Body of pancreas (tissue), 4 donors: Measurements from ENCODE around the gene PTPRD. TPM values are rescaled to one million over a fixed set of nuclear protein-coding genes. Genes with fewer than 3 reads are reported as not detected.

Experiments
- ATAC-seq: fragments of 150-250 bp; one replicate; pipeline ENCODE4 v1.9.1; 2016
- DNase-seq, 4 donors: peaks; one replicate each; pipeline ENCODE4 v3.0.0-alpha.2; 2019
- H3K27ac ChIP-seq, 4 donors: fragments of 200-600 bp; sonication (generic); 1 replicate in 3 of 4; 2 replicates in 1 of 4; pipeline versions ENCODE4 v1.5.1 to v1.6.1; 2016 to 2019; ENCODE audit warnings: mild to moderate bottlenecking in 1 of 4, mixed read lengths in 1 of 4, moderate library complexity in 1 of 4
- H3K27me3 ChIP-seq, 2 donors: fragments of 200-600 bp; sonication (generic); one replicate each; pipeline ENCODE4 v1.6.0; 2016; ENCODE audit warnings: mild to moderate bottlenecking in 1 of 2
- H3K36me3 ChIP-seq, 2 donors: fragments of 200-600 bp; sonication (generic); replicated peaks in 1 of 2; 2 replicates each; pipeline ENCODE4 v1.5.1; 2016; ENCODE audit warnings: low read depth in 2 of 2; ENCODE audit not compliant: insufficient read depth in 1 of 2
- H3K4me1 ChIP-seq: fragments of 200-600 bp; sonication (generic); one replicate; pipeline ENCODE4 v1.6.0; 2016
- H3K4me3 ChIP-seq, 2 donors: fragments of 200-600 bp; sonication (generic); 1 replicate in 1 of 2; 2 replicates in 1 of 2; pipeline ENCODE4 v1.5.1; 2016 to 2019
- H3K9me3 ChIP-seq, 3 donors: fragments of 200-600 bp; sonication (generic); 1 replicate in 2 of 3; 2 replicates in 1 of 3; pipeline ENCODE4 v1.5.1; 2016
- CTCF ChIP-seq, 7 experiments: fragments of 450-650 bp in 4 of 7; fragments of 200-600 bp in 3 of 7; sonication (generic) in 3 of 7; IDR thresholded peaks; one replicate each; pipeline ENCODE4 v1.5.1; 2016 to 2019; ENCODE audit warnings: antibody characterized with exemption in 7 of 7
- POLR2A ChIP-seq, 3 donors: fragments of 450-650 bp; IDR thresholded peaks; one replicate each; pipeline ENCODE4 v1.6.1; 2016; ENCODE audit warnings: antibody characterized with exemption in 3 of 3, mild to moderate bottlenecking in 2 of 3
- WGBS, 2 donors: methylation state at CpG; one replicate each; pipeline ENCODE4 v1.1.5; 2017; 5-methylcytosine and 5-hydroxymethylcytosine counted together
- intact Hi-C: fragments of 100-400 bp; cut with DNase I; formaldehyde crosslinking; loops from one replicate; pipeline ENCODE4 v1.15.1; 2023
- total RNA-seq, 2 donors: library from RNA; depleted of rRNA; stranded (reverse); fragments of >200 nt; gene quantifications; one replicate each; pipeline ENCODE4 v1.1.0, GENCODE V29; 2016

PTPRD gene
- total RNA-seq, 2 donors from 2014 or later = 4.3 to 4.9 TPM

DNA sequence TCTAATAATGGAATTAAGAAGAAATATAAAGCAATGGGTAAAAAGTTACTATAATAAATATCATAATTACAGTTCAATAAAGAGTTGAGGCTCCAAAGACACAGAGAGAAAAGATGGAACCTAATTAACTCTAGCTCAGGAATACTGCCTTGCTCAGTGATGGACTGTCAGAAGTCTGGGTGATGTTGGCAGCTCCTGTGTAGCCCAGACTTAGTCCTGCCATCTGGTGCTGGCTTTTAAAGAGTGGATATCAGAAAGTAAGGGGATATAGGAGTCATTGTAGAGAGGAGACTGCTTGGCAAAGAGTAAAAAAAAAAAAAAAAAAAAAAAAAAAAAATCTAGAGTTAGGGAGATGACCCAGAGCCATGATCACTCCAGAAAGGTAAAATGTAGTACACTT, 2261.4 kb downstream of the PTPRD start:
- DNase-seq (no peak), ATAC-seq (no peak)
- no peaks in the 10 kb centered on the region for H3K27me3 ChIP-seq
- H3K27ac ChIP-seq = no peak overlapping the region
- H3K4me3 ChIP-seq = no peak overlapping the region
- TF ChIP-seq POLR2A (IDR thresholded peaks at IDR 0.05) = no peak
- TF ChIP-seq CTCF (IDR thresholded peaks at IDR 0.05) = no peak
- no peaks in the 10 kb centered on the region for H3K4me1 ChIP-seq
- no peaks in the 10 kb centered on the region for H3K9me3 ChIP-seq
- no peaks in the 10 kb centered on the region for H3K36me3 ChIP-seq
- intact Hi-C loops = no loop called here

GRCh38 chr9:8349901-8350300, 2262.9 kb downstream of the PTPRD start:
- Histone ChIP-seq H3K27me3 (no peaks in the 10 kb centered on the region), H3K4me1 (no peaks in the 10 kb centered on the region), H3K9me3 (no peaks in the 10 kb centered on the region), H3K4me3 (no peak overlapping the region), H3K36me3 (no peaks in the 10 kb centered on the region), H3K27ac (no peak overlapping the region)
- DNase-seq (no peak), ATAC-seq (no peak)
- intact Hi-C loops = no loop called here
- 44 to 60% methylated on average over 4 of the region's 4 CpGs for WGBS, 2 donors
- no peak for TF ChIP-seq POLR2A (IDR thresholded peaks at IDR 0.05)

DNA sequence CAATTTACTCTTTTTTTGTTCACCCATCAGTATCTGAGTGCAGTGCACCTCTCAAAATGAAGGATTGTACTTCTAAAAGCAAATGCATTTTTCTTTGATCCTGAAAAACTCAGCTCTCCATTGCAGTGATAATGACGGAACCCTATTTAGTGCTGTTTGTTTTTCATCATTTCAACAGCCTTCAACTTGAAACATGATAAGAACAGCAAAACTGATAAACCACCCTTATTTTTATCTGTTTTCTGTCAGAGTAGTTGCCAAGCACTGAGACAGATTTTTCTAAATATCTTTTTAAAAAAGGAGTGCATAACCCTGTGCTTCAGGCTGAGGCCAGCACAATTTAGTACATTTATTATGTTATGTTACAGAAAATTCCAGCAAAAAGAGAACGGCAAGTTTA, 2263.4 kb downstream of the PTPRD start:
- Histone ChIP-seq H3K4me1 (no peaks in the 10 kb centered on the region), H3K4me3 (no peak overlapping the region), H3K36me3 (no peaks in the 10 kb centered on the region), H3K27ac (no peak overlapping the region), H3K9me3 (no peaks in the 10 kb centered on the region), H3K27me3 (no peaks in the 10 kb centered on the region)
- no peak for DNase-seq
- 18 to 34% methylated on average over 2 of the region's 2 CpGs for WGBS, 2 donors
- intact Hi-C loops = no loop called here
- no peak for ATAC-seq
- no peak for TF ChIP-seq CTCF (IDR thresholded peaks at IDR 0.05)
- TF ChIP-seq POLR2A (IDR thresholded peaks at IDR 0.05) = no peak

GRCh38 chr9:8348756-8349155, 2264.0 kb downstream of the PTPRD start:
- H3K4me1 ChIP-seq = no peaks in the 10 kb centered on the region
- no peak overlapping the region for H3K27ac ChIP-seq
- no peak for ATAC-seq
- H3K36me3 ChIP-seq = no peaks in the 10 kb centered on the region
- TF ChIP-seq POLR2A (IDR thresholded peaks at IDR 0.05) (no peak), CTCF (IDR thresholded peaks at IDR 0.05) (no peak)
- no peaks in the 10 kb centered on the region for H3K9me3 ChIP-seq
- intact Hi-C loops = no loop called here
- no peaks in the 10 kb centered on the region for H3K27me3 ChIP-seq
- no peak overlapping the region for H3K4me3 ChIP-seq
- WGBS, 2 donors = 62 to 66% methylated on average over 4 of the region's 4 CpGs
- DNase-seq = no peak

DNA sequence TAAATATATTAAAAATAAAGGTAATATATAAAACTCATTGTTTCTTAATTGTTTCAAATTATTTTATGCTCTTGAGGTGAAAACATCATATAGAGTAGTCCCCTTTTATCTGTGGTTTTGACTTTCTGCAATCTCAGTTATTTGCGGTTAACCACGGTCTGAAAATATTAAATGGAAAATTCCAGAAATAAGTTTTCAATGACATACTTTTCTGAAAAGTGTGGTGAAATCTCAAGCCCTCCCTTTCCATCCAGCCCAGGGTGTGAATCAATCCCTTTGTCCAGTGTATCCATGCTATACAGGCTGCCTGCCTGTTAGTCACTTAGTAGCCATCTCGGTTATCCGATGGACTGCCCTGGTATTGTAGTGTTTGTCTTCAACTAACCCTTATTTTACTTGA, 2266.5 kb downstream of the PTPRD start:
- ATAC-seq (no peak), DNase-seq (no peak)
- WGBS, 2 donors = 98 to 99% methylated on average over 4 of the region's 4 CpGs
- no peak overlapping the region for H3K4me3 ChIP-seq
- H3K27ac ChIP-seq = no peak overlapping the region
- H3K36me3 ChIP-seq = no peaks in the 10 kb centered on the region
- H3K9me3 ChIP-seq = no peaks in the 10 kb centered on the region
- no peaks in the 10 kb centered on the region for H3K27me3 ChIP-seq
- no peaks in the 10 kb centered on the region for H3K4me1 ChIP-seq
- intact Hi-C loops = no loop called here
- TF ChIP-seq POLR2A (IDR thresholded peaks at IDR 0.05) = no peak
- no peak for TF ChIP-seq CTCF (IDR thresholded peaks at IDR 0.05)
